ENCODE data around the gene GABRA4. TPM values are rescaled to one million over a fixed set of nuclear protein-coding genes. Genes with fewer than 3 reads are reported as not detected.

GABRA4 gene
- total RNA-seq, 2 donors from 2014 or later, result 0.14 to 0.24 TPM

Other genes with a start within 250 kb of the GABRA4 start
- gene COX7B2, start 84.3 kb downstream of the GABRA4 start, total RNA-seq, result not detected
- gene GABRB1, start 38.0 kb upstream of the GABRA4 start, total RNA-seq, result under 1 TPM; 0.36 to 0.37 TPM

Measured in left colon (tissue), 2 donors.